ENCODE data around the gene GRIK3.

The GRIK3 gene

GRCh38 chr1:37043101-37043500 is 8.8 kb upstream of the GRIK3 start:
- no peak for DNase-seq (ENCODE audit: low read depth)

- no peak for DNase-seq (ENCODE audit: low read depth)
These were observed 8.2 kb upstream of the GRIK3 start for GRCh38 chr1:37042506-37042905.

- DNase-seq (ENCODE audit: low read depth) = no peak
These were observed 7.2 kb upstream of the GRIK3 start for GRCh38 chr1:37041483-37041882.

- no peak for DNase-seq (ENCODE audit: low read depth)
These were observed 6.5 kb upstream of the GRIK3 start for GRCh38 chr1:37040773-37041172.

- no peak for DNase-seq (ENCODE audit: low read depth)
These were observed 5.9 kb upstream of the GRIK3 start for GRCh38 chr1:37040261-37040660.

GRCh38 chr1:37038227-37039093 is 4.1 kb upstream of the GRIK3 start:
- DNase-seq (ENCODE audit: low read depth) = no peak

- DNase-seq (ENCODE audit: low read depth) = no peak
These were observed 3.4 kb upstream of the GRIK3 start for GRCh38 chr1:37037690-37038089.

- DNase-seq (ENCODE audit: low read depth) = no peak
These were observed 2.3 kb upstream of the GRIK3 start for GRCh38 chr1:37036667-37037053.

- no peak for DNase-seq (ENCODE audit: low read depth)
These were observed 1.7 kb upstream of the GRIK3 start for GRCh38 chr1:37035796-37036666.

- no peak for DNase-seq (ENCODE audit: low read depth)
These were observed 838 bp upstream of the GRIK3 start for GRCh38 chr1:37035014-37035691.

- DNase-seq (ENCODE audit: low read depth) = no peak
These were observed 787 bp downstream of the GRIK3 start for GRCh38 chr1:37033355-37034101.

GRCh38 chr1:37032660-37033354 is 1.5 kb downstream of the GRIK3 start:
- DNase-seq (ENCODE audit: low read depth) = no peak

- DNase-seq (ENCODE audit: low read depth) = no peak
These were observed 2.4 kb downstream of the GRIK3 start for GRCh38 chr1:37031871-37032270.

- DNase-seq (ENCODE audit: low read depth) = no peak
These were observed 2.9 kb downstream of the GRIK3 start for GRCh38 chr1:37031429-37031828.

- no peak for DNase-seq (ENCODE audit: low read depth)
These were observed 5.2 kb downstream of the GRIK3 start for GRCh38 chr1:37028981-37029617.

GRCh38 chr1:37021502-37021901 is 12.8 kb downstream of the GRIK3 start:
- DNase-seq (ENCODE audit: low read depth) = no peak

GRCh38 chr1:37020653-37021277 is 13.6 kb downstream of the GRIK3 start:
- DNase-seq (ENCODE audit: low read depth) = no peak

GRCh38 chr1:37018510-37018909 is 15.8 kb downstream of the GRIK3 start:
- no peak for DNase-seq (ENCODE audit: low read depth)

- DNase-seq (ENCODE audit: low read depth) = no peak
These were observed 16.6 kb downstream of the GRIK3 start for GRCh38 chr1:37017720-37018119.

GRCh38 chr1:37016121-37016520 is 18.2 kb downstream of the GRIK3 start:
- DNase-seq (ENCODE audit: low read depth) = no peak
